Neural cell (in vitro differentiated cells): ENCODE data around the gene SPAAR. TPM values are rescaled to one million over a fixed set of nuclear protein-coding genes. Genes with fewer than 3 reads are reported as not detected.
"Not testable (repeated sequence)": the region's sequence is repeated elsewhere in the genome, so short reads cannot be mapped to it uniquely, and the experiment has no call there.

Source experiments
- H2AFZ ChIP-seq: fragments of 200-600, 300-800 bp; sonication (generic), shearing (Covaris generic); 2 replicates; pipeline ENCODE4 v1.6.0; 2014; ENCODE audit warnings: low read depth, mild to moderate bottlenecking, antibody characterized with exemption, low read length, moderate library complexity
- H3F3A ChIP-seq: fragments of 200-600 bp; shearing (Covaris generic); 2 replicates; pipeline ENCODE4 v1.6.1; 2016; ENCODE audit warnings: mild to moderate bottlenecking, moderate library complexity, mixed read lengths, antibody characterized with exemption, low read length; ENCODE audit not compliant: insufficient read depth, poor library complexity, severe bottlenecking
- H3K27ac ChIP-seq: fragments of 200-600, 300-800 bp; sonication (generic), shearing (Covaris generic); 2 replicates; pipeline ENCODE4 v1.5.1; 2014; ENCODE audit warnings: mild to moderate bottlenecking, low read length, moderate library complexity
- H3K27me3 ChIP-seq: fragments of 300-800, 200-600 bp; sonication (generic), shearing (Covaris generic); 2 replicates; pipeline ENCODE4 v1.6.0; 2014; ENCODE audit warnings: mild to moderate bottlenecking, low read depth, low read length, moderate library complexity; ENCODE audit not compliant: insufficient read depth
- H3K36me3 ChIP-seq: fragments of 300-800, 200-600 bp; sonication (generic), shearing (Covaris generic); 2 replicates; pipeline ENCODE4 v1.5.1; 2014; ENCODE audit warnings: mild to moderate bottlenecking, antibody characterized with exemption, low read length, moderate library complexity; ENCODE audit not compliant: insufficient read depth
- H3K4me2 ChIP-seq: fragments of 300-800, 200-600 bp; sonication (generic), shearing (Covaris generic); 2 replicates; pipeline ENCODE4 v1.6.0; 2014; ENCODE audit warnings: mild to moderate bottlenecking, low read length
- H3K4me3 ChIP-seq: fragments of 300-800, 200-600 bp; sonication (generic), shearing (Covaris generic); 2 replicates; pipeline ENCODE4 v1.5.1; 2014; ENCODE audit warnings: mild to moderate bottlenecking, low read length, moderate library complexity
- H3K79me2 ChIP-seq: fragments of 200-600 bp; shearing (Covaris generic); replicated peaks from 2 replicates; pipeline ENCODE4 v1.6.0; 2014; ENCODE audit warnings: mild to moderate bottlenecking, low read length, moderate library complexity; ENCODE audit not compliant: insufficient read depth
- H3K9ac ChIP-seq: fragments of 300-800, 200-600 bp; sonication (generic), shearing (Covaris generic); 2 replicates; pipeline ENCODE4 v1.6.1; 2016; ENCODE audit warnings: mild to moderate bottlenecking, low read length, mixed read lengths
- H3K9me2 ChIP-seq: fragments of 200-600 bp; shearing (Covaris generic); 2 replicates; pipeline ENCODE4 v1.6.1; 2016; ENCODE audit warnings: mild to moderate bottlenecking, low read length, mixed read lengths; ENCODE audit not compliant: insufficient read depth
- H3K9me3 ChIP-seq: fragments of 200-600, 300-800 bp; sonication (generic), shearing (Covaris generic); 2 replicates; pipeline ENCODE4 v1.6.1; 2016; ENCODE audit warnings: mild to moderate bottlenecking, mixed run types, low read length, moderate library complexity, mixed read lengths
- H4K20me1 ChIP-seq: fragments of 200-600 bp; shearing (Covaris generic); 2 replicates; pipeline ENCODE4 v1.6.1; 2016; ENCODE audit warnings: mild to moderate bottlenecking, mixed run types; ENCODE audit not compliant: insufficient read depth
- CTCF ChIP-seq: fragments of 450-650 bp; IDR thresholded peaks from 2 replicates; pipeline ENCODE4 v1.5.1; 2014; ENCODE audit warnings: antibody characterized with exemption, mild to moderate bottlenecking, moderate library complexity; ENCODE audit not compliant: poor library complexity, severe bottlenecking
- EP300 ChIP-seq: fragments of 450-650 bp; conservative IDR thresholded peaks from 2 replicates; pipeline ENCODE4 v1.6.1; 2014; ENCODE audit warnings: antibody characterized with exemption, mild to moderate bottlenecking, moderate library complexity; ENCODE audit not compliant: poor library complexity, severe bottlenecking
- EZH2 ChIP-seq: fragments of 200-600, 300-800 bp; shearing (Covaris generic), sonication (generic); IDR thresholded peaks from 2 replicates; pipeline ENCODE4 v1.6.1; 2014; ENCODE audit warnings: antibody characterized with exemption, low read length, borderline replicate concordance, mild to moderate bottlenecking; ENCODE audit not compliant: insufficient read depth, poor library complexity, severe bottlenecking
- MXI1 ChIP-seq: fragments of 450-650 bp; conservative IDR thresholded peaks from 2 replicates; pipeline ENCODE4 v1.6.1; 2014; ENCODE audit warnings: antibody characterized with exemption, mild to moderate bottlenecking; ENCODE audit not compliant: poor library complexity, severe bottlenecking
- POLR2AphosphoS5 ChIP-seq: IDR thresholded peaks from 2 replicates; pipeline ENCODE4 v1.6.1; 2012
- RAD21 ChIP-seq: fragments of 450-650 bp; conservative IDR thresholded peaks from 2 replicates; pipeline ENCODE4 v1.6.1; 2014; ENCODE audit warnings: antibody characterized with exemption, mild to moderate bottlenecking, moderate library complexity
- REST ChIP-seq: IDR thresholded peaks from 2 replicates; pipeline ENCODE4 v1.6.1; 2012; ENCODE audit warnings: borderline replicate concordance
- SMC3 ChIP-seq: fragments of 450-650 bp; conservative IDR thresholded peaks from 2 replicates; pipeline ENCODE4 v1.6.1; 2014; ENCODE audit warnings: antibody characterized with exemption, mild to moderate bottlenecking, moderate library complexity; ENCODE audit not compliant: poor library complexity
- TAF1 ChIP-seq: IDR thresholded peaks from 2 replicates; pipeline ENCODE4 v1.6.1; 2012; ENCODE audit warnings: low read depth
- polyA plus RNA-seq: library from polyadenylated mRNA; depleted of rRNA; stranded (reverse); fragments of >200 nt; gene quantifications from 2 replicates; pipeline ENCODE4 v1.2.3, GENCODE V29; 2014

Gene SPAAR
- polyA plus RNA-seq, 1 donor from 2014 or later: 0.35 TPM

- Histone ChIP-seq H3K9me2 (no peaks in the 10 kb centered on the region), H4K20me1 (no peaks in the 10 kb centered on the region), H3K27ac (no peak overlapping the region), H3F3A (no peaks in the 10 kb centered on the region), H3K4me2 (no peak overlapping the region), H2AFZ (no peak overlapping the region), H3K79me2 (no peaks in the 10 kb centered on the region), H3K4me3 (no peak overlapping the region), H3K27me3 (no peaks in the 10 kb centered on the region), H3K9ac (no peak overlapping the region), H3K9me3 (no peaks in the 10 kb centered on the region), H3K36me3 (no peaks in the 10 kb centered on the region)
- TF ChIP-seq CTCF (no peak), MXI1 (no peak), REST (no peak), EP300 (no peak), TAF1 (no peak), EZH2 (no peak), POLR2AphosphoS5 (no peak), RAD21 (no peak), SMC3 (no peak)
Observed at GRCh38 chr9:35933550-35934067, 24.3 kb downstream of the SPAAR start.

- H3K79me2 ChIP-seq, H3K27me3 ChIP-seq, H4K20me1 ChIP-seq, H2AFZ ChIP-seq, H3K4me2 ChIP-seq, H3K36me3 ChIP-seq, H3K9me2 ChIP-seq, H3K9ac ChIP-seq, H3K4me3 ChIP-seq, H3K9me3 ChIP-seq, H3F3A ChIP-seq, H3K27ac ChIP-seq: not testable (repeated sequence)
Observed at GRCh38 chr9:35934069-35934468, 24.8 kb downstream of the SPAAR start.

- Histone ChIP-seq H2AFZ (no peak overlapping the region), H3K9ac (no peak overlapping the region), H4K20me1 (no peaks in the 10 kb centered on the region), H3K4me2 (no peak overlapping the region), H3K79me2 (no peaks in the 10 kb centered on the region), H3K36me3 (no peaks in the 10 kb centered on the region), H3K9me3 (no peaks in the 10 kb centered on the region), H3K27ac (no peak overlapping the region), H3K9me2 (no peaks in the 10 kb centered on the region), H3F3A (no peaks in the 10 kb centered on the region), H3K27me3 (no peaks in the 10 kb centered on the region), H3K4me3 (no peak overlapping the region)
- TF ChIP-seq TAF1: no peak
- no peak for TF ChIP-seq RAD21
- no peak for TF ChIP-seq EZH2
- no peak for TF ChIP-seq MXI1
- no peak for TF ChIP-seq CTCF
- TF ChIP-seq POLR2AphosphoS5: no peak
- TF ChIP-seq EP300: no peak
- TF ChIP-seq SMC3: no peak
- TF ChIP-seq REST: no peak
Observed at GRCh38 chr9:35935261-35935660, 26.0 kb downstream of the SPAAR start.
